ENCODE data around the gene ATP13A3. TPM values are rescaled to one million over a fixed set of nuclear protein-coding genes. Genes with fewer than 3 reads are reported as not detected.
A peak's percentile ranks its signal among the peaks of the same experiment; 100 is the strongest.

Gene ATP13A3
- total and polyA plus RNA-seq, 9 of the 15 experiments (the other 6 are each of a cell fraction or from before 2014, with no cell fraction given) = 16.6 to 135 (median 86.6) TPM

- intact Hi-C loops (cut with micrococcal nuclease) = loop anchor here (10.0 kb wide), 1 partner anchor 397 kb away; no protein-coding TSS in a partner anchor
- TF ChIP-seq TSC22D4 (tag; IDR thresholded peaks at IDR 0.05) (no peak), ADNP (tag; IDR thresholded peaks at IDR 0.05) (0 out of 2 replicates have a peak, but pooled peaks have one; percentile 15), KDM4B (IDR thresholded peaks at IDR 0.05; ENCODE audit: borderline replicate concordance in 2 of 2, low read depth in 1 of 2) (no peak), ZNF551 (CRISPR knock-in tag; IDR thresholded peaks at IDR 0.05) (no peak), MYNN (IDR thresholded peaks at IDR 0.05) (no peak), MYNN (CRISPR knock-in tag; IDR thresholded peaks at IDR 0.05) (no peak), ZNF133 (CRISPR knock-in tag; IDR thresholded peaks at IDR 0.05) (no peak), TBL1XR1 (IDR thresholded peaks at IDR 0.05; ENCODE audit: low read length in 2 of 2) (no peak), NFIC (IDR thresholded peaks at IDR 0.05) (peak; percentile 26), IFI16 (CRISPR knock-in tag; IDR thresholded peaks at IDR 0.05) (no peak), HMGN3 (IDR thresholded peaks at IDR 0.05; ENCODE audit: borderline replicate concordance, extremely low read depth, insufficient read length, low read depth, low read length) (no peak), HMBOX1 (IDR thresholded peaks at IDR 0.05) (peak; percentile 37; the same call in 1 of the 2 replicates), KDM1A (IDR thresholded peaks at IDR 0.05) (0 out of 4 replicates have a peak, but pooled peaks of 1 of the 2 experiments have one; percentile 5), ZNF12 (CRISPR knock-in tag; IDR thresholded peaks at IDR 0.05) (no peak), MLLT1 (IDR thresholded peaks at IDR 0.05) (no peak), ZNF316 (IDR thresholded peaks at IDR 0.05) (no peak), ETV6 (IDR thresholded peaks at IDR 0.05; ENCODE audit: borderline replicate concordance in 1 of 2, low read depth in 2 of 2, low read length in 1 of 2) (no peak), ETV6 (CRISPR knock-in tag; IDR thresholded peaks at IDR 0.05; ENCODE audit: borderline replicate concordance) (no peak), ZNF41 (CRISPR knock-in tag; conservative IDR thresholded peaks at IDR 0.05) (no peak), ZNF217 (CRISPR knock-in tag; IDR thresholded peaks at IDR 0.05) (no peak)
- TF ChIP-seq, protein P1, sequence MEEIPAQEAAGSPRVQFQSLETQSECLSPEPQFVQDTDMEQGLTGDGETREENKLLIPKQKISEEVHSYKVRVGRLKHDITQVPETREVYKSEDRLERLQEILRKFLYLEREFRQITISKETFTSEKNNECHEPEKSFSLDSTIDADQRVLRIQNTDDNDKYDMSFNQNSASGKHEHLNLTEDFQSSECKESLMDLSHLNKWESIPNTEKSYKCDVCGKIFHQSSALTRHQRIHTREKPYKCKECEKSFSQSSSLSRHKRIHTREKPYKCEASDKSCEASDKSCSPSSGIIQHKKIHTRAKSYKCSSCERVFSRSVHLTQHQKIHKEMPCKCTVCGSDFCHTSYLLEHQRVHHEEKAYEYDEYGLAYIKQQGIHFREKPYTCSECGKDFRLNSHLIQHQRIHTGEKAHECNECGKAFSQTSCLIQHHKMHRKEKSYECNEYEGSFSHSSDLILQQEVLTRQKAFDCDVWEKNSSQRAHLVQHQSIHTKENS (CRISPR knock-in tag; IDR thresholded peaks at IDR 0.05) = no peak
- TF ChIP-seq, protein P2, sequence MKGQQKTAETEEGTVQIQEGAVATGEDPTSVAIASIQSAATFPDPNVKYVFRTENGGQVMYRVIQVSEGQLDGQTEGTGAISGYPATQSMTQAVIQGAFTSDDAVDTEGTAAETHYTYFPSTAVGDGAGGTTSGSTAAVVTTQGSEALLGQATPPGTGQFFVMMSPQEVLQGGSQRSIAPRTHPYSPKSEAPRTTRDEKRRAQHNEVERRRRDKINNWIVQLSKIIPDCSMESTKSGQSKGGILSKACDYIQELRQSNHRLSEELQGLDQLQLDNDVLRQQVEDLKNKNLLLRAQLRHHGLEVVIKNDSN (CRISPR knock-in tag; IDR thresholded peaks at IDR 0.05) = no peak
These were observed 4.6 kb downstream of the ATP13A3 start for GRCh38 chr3:194482196-194482593.

More at GRCh38 chr3:194482196-194482593, 4.6 kb downstream of the ATP13A3 start:
- ATAC-seq (no peak), DNase-seq (ENCODE audit: extremely low read depth in 1 of 4, low spot score in 3 of 4) (no peak), FAIRE-seq (no peak)
- H3K9ac ChIP-seq (ENCODE audit: insufficient read depth in 1 of 2, low read depth in 2 of 2, low read length in 2 of 2) = no peak overlapping the region
- H3K79me2 ChIP-seq (ENCODE audit: control insufficient read depth, insufficient read depth, low read length) = peaks cover 93% of the 10 kb centered on the region
- peaks cover 15% of the 10 kb centered on the region; the same call in 1 of the 2 replicates for H4K20me1 ChIP-seq (replicated peaks; ENCODE audit: control insufficient read depth, insufficient read depth, low read length)
- H3K9me1 ChIP-seq (ENCODE audit: control insufficient read depth, insufficient read depth, low read length) = no peaks in the 10 kb centered on the region
- ChIA-PET POLR2A (no interaction called here), CTCF (ENCODE audit: low intra/inter-chr PET ratio) (no interaction called here)
- no peaks in the 10 kb centered on the region for H3K9me3 ChIP-seq (replicated peaks; ENCODE audit: control insufficient read depth, insufficient read depth, low read depth, low read length)
- no peak overlapping the region for H3K4me2 ChIP-seq (ENCODE audit: insufficient read depth, low read length)
- no peak overlapping the region for H3K27ac ChIP-seq (ENCODE audit: extremely low read depth, low read depth, low read length)
- peaks cover 17 to 38% of the 10 kb centered on the region in 2 experiments for H3K4me1 ChIP-seq (replicated peaks in 1 of 2; ENCODE audit: control insufficient read depth in 2 of 2, insufficient read depth in 2 of 2, low read length in 2 of 2)
- no peak overlapping the region for H3K4me3 ChIP-seq
- H2AFZ ChIP-seq (ENCODE audit: low read depth, low read length) = no peak overlapping the region
- H3K27me3 ChIP-seq (ENCODE audit: control insufficient read depth in 2 of 2, insufficient read depth in 2 of 2, low read length in 2 of 2) = no peaks in the 10 kb centered on the region
- H3K36me3 ChIP-seq (ENCODE audit: control insufficient read depth, insufficient read depth, low read length) = peaks cover 60% of the 10 kb centered on the region
- BruUV-seq (replicated peaks) = no TSS peak
- in situ Hi-C loops (cut with MboI) = loop anchor here (5.0 kb wide), 1 partner anchor 95 kb away; no protein-coding TSS in a partner anchor
- WGBS (ENCODE audit: insufficient coverage, low coverage, missing lambda C conversion rate) = 18% methylated on average over 1 of the region's 1 CpG
